ENCODE data around the gene TUG1.

TUG1 gene

DNA sequence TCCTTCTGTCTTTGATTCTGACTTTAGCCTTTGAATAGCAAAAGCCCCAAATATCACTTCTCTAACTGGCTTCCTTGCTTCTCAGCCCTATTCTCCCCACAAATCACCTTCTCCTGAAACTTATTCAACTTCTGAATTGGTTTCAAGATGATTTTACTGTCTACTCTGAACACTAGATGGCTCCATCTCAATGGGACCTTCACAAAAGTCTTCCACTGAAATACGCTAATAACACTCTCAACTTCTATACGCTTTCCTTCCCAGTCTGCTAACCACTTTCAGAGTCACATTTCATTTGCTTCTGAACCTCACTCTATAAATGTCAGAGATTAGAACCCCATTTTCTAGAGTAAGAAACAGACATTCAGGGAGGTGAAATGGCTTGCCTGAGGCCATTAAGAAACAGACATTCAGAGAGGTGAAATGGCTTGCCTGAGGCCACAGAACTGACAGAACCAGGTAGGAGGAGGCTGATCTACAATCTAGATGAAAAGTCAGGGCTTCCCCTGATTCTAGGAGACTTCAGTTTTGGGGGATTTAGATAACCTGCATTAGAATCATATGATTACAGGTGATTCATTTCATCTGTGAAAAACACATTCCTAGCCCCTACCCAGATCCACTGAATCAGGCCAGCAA lies 21.1 kb upstream of the TUG1 start:
- DNase-seq, result peak; percentile 34

DNA sequence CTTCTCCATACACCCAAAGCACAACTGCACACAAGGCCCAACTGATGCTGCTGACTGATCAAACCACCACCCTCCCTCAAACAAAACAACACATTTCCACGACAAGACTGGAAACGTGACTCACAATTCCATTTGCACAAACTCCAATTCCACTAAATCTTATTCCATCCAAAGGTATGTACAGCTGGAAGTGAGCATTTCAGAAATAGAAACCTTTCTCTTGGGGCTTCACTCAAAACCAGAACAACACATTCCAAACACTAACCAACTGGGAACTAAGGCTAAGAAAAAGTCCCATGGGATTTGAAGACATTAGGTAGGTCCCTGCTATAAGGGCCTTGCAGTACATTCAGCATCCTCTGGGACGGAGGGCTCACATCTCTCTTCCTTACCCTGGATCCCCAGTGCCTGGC lies 20.1 kb upstream of the TUG1 start:
- DNase-seq, result no peak

DNA sequence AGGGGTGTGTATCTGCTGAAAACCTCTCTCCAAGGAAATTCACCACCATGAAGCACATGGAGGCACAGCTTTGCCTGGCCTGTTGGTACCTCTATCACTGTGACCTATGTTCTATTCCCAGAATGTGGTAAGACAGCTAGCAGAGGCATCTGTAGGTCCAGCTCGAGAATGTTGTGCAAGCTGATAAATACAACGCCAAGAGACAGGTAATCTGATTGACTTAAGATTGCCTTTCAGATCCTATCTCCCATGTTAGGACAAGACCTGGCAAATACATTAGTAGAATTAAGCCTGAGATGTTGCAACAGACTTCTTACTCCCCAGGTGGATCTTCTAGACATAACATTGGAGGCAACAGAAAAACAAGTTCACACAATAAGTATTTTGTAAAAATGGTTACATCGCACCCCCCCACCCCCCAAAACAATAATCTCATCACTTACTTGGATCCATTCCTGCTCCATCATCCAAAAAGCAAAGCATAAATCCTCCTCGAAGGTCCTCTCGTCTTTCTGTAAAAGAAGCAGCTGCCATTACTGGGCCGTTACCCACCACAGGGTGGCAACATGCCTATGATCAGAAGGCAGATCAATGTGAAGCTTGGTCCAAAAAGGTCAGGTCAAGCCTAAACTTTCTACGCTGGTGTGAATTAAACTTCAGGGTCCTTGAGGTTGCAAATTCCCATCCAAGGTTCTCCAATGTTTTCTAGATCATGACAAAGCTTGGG lies 19.0 kb upstream of the TUG1 start:
- DNase-seq, result no peak

DNA sequence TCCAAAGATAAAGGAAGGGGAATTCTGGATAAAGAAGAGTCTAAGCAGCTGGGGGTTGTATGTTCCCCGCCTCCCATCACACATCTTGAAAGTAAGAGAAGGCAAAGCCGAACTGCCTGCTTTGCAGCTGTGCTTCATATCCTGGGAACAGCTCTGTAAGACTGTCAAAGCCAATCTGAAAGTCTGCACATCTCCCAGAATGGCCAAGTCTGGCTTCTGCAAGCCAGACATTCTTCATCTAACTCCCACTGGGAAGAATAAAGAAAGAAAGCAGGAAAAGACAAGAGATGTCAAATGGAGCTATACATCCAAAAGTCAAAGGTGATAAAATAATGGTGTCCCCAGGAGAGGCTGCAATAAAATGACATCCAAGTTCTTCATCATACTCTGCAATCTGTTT lies 15.9 kb upstream of the TUG1 start:
- DNase-seq, result no peak

DNA sequence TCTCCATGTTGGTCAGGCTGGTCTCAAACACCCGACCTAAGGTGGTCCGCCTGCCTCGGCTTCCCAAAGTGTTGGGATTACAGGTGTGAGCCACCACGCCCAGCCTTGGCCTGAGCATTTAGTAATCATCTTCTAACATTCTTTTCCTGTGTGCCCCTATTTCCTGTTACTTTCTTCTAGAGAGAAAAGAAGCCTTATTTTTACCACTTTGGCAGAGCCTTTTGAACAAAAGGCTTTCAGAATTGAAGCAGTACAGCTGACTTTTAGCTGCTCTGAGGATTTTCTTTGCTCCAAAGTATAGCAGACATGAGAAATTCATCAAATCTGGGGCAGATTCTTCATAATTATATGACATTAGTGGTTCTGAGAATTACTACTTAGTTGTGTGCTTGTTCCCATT lies 13.9 kb upstream of the TUG1 start:
- no peak for DNase-seq

DNA sequence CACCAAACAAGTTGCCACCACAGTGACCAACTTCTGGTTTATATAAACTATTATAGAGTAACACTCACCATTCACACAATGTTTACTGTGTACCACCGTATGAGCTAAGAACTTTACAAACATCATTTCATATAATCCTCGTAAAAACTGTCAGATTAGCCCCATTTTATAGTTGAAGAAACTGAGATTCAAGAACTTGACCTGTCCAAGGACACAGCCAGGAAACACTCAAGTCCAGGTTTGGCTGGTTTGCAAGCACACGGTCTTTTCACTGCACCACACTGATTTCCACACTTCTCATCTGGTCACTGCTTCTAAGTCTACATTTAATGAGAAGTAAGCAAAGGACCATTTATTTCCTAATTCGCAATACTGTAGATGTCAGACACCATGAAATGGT lies 4.2 kb upstream of the TUG1 start:
- no peak for DNase-seq

DNA sequence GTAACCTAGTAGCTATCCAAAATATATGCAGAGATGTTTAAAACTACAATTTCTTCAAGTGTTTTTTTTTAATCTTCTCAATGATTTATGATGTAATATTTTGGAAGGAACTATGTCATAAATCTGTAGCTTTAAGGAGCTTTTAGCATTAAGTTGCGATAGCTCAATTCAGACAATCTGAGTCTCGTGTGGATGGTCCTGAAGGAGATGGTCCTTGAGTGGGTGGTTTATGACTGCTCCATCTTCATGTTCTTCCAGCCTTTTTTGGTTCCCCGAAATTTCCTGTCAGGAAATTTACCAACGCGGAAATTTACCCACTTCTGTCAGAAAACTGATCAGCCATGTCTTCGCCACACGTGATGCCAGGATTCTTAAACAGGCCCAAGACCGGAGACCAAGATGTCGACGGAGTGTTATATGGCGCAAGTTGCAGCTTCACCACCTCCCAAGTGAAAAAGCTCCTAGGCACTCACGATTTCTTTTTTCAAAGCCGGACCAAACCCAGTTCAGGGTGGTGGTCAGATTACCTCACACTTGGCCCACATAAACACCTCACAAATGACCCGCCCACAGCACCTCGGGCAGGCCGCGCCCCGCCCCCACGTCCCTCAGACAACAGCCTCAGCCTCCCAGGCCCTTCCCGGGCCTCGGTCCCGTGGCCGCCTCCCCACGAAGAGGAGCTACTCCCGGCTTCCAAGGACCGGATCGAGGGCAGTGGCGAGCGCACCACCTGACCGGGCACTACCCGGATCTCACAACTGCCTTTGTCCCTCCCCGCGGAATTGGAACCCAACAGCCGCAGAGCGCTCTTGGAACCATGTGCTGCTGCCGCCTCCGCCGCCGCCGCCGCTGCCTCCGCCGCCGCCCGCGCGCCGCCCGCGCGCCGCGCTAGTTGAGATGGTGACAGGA lies 796 bp upstream of the TUG1 start, which contains the start of gene MORC2:
Gene MORC2 (minus strand): TSS at position 760 of the 909 bp plus-strand sequence. CDS start 885 bp downstream, outside the sequence.
- no peak for DNase-seq

DNA sequence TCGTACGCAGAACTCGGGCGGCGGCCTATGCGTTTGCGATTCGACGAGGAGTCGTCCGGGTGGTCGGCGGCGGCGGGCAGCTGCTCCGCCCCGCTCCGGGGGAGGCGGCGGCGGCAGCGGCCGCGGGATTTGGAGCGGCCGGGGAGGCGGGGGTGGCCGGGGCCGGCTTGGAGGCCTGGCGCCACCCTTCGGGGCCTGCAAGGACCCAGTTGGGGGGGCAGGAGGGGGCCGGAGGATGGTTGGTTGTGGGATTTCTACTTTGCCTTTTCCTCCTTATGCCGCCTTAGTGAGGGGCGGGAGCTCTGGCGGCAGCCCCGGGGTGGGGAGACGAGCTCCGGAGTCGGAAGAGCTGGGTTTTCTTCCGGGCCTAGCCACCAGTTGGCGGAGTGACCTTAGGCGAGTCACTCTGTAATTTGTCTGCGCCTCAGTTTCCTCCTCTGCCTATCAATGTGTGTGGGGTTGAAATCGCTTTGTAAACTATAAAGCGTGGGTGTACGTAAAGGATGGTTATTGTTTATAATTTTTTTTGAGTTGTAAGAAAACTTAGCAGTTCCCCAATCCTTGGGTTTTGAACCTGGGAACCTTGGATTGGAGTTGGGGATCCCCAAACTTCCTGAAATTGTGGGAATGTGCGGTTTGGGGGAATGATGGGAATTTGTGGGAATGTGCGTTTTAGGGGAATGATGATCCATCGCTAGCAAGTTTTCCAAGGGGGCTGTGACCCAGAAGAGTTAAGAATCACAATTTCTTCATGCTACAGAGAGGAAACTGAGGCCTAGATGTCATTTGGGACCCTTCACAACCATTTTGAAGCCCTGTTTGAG lies 679 bp downstream of the TUG1 start:
- peak; percentile 49 for DNase-seq

DNA sequence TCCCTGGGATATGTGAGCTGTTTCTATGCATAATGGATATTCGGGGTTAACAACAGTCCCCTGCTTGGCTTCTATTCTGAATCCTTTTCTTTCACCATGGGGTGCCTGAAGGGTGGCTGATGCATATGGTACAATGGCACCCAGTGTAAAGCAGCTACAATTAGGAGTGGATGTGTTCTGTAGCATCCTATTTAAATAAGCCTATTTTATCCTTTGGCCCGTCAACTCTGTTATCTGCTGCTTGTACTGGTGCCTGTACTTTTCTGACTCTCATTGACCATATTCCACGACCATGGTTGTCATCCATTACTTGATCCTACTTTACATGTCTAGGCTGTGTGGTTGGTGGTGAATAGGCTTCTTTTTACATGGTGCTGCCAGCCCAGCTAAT lies 1.3 kb downstream of the TUG1 start:
- peak; percentile 9 for DNase-seq

DNA sequence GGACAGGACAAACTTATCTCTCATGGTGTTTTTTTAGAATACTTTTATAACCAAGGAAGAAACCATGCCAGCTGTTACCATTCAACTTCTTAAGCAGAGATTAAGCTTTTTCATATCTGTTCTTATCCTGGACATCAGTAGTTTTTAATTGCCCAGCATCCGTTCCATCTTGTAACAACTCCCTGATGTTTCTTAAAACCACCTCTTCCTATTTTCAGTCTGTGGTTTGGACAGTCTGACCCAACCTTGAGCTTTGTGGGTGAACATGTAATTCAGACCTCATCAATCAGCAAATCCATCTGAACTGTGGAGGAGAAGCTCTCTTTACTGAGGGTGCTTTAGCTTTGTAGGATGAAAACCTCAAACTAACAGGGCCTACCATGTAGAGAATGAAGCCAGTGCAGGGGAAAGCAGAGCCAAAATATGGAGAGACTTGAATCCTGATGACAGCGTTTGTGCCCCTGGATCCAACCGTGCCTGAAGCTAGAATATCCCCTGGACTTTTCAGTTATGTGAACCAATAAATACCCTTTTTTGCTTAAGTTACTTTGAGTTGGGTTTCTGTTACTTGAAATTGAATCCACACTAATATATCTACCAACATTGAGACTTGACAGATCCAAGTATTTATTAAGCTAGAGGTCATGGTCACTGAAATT lies 9.4 kb downstream of the TUG1 start:
- no peak for DNase-seq

DNA sequence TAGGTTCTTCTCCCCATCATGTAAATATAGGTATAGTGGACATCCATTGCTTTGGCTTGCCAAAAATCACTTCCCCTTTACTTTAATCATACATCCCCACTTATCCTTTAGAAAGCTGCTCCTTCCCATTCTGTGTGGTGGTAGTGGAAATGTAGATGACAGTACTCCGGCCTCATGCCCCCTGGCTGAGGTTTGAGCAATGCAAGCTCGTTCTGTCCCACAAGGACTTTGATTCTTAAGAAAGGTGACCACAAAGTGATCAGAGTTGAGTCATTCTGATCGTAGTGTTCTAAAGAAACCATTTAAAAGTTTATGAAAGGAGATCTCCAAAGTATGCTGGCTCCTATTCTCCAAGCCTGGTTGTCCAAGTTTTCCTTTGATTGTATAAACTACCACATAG lies 10.9 kb downstream of the TUG1 start:
- no peak for DNase-seq

DNA sequence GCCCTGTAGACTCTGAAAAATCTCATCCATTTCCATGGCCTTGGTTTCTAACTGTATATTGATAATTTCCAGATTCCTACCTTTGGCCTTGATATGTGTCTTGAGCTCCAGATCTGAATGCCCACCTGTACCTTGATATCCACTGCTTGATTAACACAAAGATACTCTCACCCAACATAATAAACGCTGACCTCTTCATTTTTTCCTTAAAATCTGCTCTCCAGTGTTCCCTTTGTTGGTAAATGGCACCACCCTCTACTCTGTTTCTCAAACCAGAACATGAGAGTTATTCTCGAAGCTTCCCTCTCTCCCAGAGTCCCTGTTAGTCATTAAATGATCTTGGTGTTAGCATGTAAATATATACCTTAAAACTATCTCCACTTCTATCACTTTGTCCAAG lies 13.4 kb downstream of the TUG1 start:
- no peak for DNase-seq

DNA sequence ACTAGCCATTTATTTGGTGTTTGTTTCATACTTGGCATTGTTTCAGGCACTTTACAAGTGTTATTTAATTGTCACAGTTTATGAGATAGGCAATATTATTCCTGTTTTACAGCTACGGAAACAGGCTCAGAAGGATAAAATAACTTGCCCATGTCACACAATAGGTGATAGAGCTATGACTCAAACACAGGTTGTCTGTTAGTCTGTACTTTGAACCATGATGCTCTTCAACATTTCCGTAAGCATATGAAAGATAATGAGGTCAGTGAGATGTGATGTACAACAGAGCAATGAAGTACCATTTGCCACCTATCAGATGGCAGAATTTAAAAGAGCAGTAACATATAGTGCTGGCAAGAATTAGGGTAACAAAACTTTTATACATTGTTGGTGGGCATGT lies 15.3 kb downstream of the TUG1 start:
- DNase-seq, result no peak

DNA sequence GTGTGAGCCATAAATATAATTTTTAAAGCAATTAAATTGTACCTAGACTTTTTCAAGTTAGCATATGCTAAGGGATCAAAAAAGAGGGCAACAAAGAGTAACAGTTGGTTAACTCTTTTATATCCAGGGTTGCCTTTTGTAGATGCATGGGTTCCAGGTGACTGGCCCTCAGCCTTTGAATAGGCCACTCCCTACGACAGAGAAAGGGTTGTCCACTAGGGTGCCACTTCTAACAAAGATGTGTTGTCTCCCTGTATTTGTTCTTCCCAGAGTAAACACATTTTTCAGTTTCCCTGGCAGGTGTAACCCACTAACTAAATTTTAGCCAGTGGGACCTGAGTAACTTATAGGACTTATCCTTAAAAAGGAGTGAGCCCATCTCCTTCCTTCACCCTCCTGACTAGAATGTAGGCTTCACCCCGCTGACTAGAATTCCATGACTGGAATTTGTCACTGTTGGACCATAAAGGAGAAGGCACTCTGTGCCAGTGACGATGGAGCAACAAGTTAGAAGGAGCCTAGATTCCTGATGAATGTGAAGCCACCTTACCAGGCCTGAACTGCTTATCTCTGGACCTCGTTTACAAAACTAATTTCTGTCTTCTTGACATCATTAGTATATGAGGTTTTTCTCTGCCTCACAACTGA lies 16.6 kb downstream of the TUG1 start:
- no peak for DNase-seq

DNA sequence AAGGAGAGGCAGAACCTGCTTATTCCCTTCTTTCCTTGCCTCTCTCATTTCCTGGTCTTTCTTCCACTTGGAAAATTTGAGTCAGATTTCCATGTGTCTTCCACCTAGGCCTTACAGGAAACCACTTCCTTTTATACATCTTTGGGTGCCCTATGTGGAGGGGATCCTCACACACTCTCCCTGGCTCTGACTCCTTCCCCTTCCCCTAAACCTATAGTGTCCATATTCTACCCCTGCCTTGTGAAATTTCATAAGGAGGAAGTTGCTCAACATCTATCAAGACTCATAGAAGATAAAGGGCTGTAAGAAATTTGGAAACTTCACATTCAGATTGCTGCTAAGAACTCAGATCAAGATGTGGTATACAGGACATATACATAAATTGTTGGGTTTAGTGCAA lies 20.4 kb downstream of the TUG1 start:
- no peak for DNase-seq

DNA sequence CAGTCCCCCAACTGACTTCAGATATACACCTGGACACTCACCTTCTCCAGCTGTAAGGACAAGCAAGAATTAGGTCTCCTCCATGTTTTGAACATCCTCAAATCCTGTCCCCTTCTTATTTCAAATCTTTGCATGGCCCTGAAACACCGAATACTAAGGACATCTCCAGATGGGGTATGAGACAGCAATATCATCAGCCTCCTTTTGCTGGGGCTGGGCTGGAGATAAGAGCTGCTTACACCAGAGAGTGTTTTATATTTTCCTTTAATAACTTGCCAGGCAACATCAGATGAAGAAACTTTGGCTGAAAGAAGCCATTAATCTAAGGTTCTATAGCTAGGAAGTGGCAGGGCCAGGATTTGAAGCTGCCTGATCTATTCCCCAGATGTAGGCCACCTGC lies 21.6 kb downstream of the TUG1 start:
- no peak for DNase-seq

DNA sequence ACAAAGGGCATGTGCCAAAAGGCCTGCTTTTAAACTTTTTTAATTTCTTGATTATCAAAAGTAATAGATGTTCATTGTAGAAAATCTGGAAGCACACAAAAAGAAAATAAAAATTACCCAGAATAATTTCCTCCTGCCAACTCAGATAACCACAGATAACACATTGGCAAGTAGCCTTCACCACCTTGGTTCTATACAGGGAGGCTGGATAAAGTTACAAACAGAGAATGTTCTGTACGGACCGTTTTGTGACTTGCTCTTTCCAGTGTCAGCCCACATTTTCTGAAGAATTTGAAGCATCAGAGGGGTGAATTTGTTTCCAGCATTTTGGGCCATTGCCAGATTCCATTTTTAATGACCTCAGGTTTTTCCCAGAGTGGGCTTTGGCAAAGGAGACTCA lies 23.5 kb downstream of the TUG1 start:
- no peak for DNase-seq

DNA sequence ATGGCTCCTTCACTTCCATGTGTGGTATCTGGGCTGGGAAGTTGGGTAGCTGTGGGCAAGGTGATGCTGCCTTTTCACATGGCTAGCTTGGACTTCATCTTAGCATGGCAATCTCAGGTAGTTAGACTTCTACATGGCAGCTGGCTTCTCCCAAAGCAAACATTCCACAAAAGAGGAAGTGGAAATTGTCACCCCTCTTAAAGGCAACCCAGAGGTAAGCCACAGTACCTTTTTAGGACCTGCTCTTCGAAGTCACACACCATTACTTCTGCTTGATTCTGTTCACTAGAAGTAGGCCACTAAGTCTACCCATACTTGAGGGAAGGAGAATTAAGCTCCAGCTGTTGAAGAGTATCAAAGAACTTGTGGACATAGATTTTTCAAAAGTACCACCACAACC lies 25.9 kb downstream of the TUG1 start:
- DNase-seq, result no peak

DNA sequence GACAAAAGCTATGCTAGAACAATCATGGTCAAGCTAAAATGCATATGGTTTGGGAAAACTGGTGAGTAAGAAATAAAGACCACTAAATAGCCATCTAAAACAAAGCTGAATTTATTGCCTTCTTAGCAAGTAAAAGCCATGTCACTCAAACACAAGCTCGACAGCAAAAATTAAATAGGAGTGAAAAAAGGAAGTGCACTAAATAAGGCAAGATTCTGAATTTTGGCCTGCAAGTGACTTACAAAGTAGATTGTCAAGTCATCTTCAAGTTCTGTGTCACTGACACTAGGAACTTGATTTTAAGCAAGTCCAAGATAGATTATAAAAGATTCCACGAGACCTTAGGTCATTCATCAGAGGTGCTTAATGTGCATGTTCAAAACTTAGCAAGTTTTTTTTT lies 27.4 kb downstream of the TUG1 start:
- DNase-seq, result no peak

DNA sequence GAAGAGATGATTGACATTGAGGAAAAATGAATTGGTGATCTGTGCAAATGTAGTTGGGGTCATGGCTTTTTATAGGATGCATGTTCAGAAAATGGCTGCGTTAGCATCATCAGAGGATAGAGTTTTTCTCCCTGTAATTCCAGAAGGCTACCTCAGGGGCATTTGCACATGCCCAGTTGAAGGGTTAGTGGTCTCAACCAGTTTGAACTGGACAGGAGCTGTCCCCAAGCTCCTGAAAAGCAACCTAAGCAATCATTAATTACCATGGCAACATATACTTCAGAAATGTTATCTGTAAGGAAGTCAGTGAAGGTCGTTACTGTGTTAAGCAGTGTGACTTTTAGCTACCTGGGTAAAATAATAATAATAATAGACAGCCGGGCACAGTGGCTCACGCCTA lies 29.3 kb downstream of the TUG1 start:
- no peak for DNase-seq

DNA sequence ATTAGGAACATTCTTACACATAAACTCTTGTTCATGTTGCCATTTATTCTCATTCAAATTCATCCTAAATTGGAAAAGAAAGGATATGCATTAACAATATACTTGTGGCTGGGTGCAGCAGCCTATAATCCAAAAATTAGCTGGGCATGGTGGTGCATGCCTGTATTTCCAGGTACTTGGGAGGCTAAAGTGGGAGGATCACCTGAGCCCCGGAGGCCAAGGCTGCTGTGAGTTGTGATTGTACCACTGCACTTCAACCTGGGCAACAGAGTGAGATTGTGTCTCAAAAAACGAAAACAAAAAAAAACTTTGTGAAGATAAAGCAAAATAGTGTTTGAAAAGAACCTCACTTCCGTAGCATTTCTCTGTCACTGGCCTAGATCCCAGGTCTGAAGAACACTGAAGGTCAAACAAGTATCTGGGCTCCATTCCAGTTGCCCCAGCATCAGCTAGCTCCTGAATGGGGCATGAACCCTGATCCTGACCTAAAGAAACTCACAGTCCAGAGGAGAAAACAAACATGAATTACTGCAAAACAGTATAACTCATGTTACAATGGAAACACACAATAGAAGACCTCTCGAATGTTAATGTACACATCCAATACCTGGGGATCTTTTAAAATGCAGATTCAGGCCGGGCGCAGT lies 32.2 kb downstream of the TUG1 start:
- no peak for DNase-seq
